ENCODE data around the gene ATG4A.

Gene ATG4A, protein sequence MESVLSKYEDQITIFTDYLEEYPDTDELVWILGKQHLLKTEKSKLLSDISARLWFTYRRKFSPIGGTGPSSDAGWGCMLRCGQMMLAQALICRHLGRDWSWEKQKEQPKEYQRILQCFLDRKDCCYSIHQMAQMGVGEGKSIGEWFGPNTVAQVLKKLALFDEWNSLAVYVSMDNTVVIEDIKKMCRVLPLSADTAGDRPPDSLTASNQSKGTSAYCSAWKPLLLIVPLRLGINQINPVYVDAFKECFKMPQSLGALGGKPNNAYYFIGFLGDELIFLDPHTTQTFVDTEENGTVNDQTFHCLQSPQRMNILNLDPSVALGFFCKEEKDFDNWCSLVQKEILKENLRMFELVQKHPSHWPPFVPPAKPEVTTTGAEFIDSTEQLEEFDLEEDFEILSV

GRCh38 chrX:108091264-108091877 is at the start of gene ATG4A, which contains the start of gene PSMD10:
ATG4A (plus strand) TSS chrX:108091778; CDS start chrX:108091827, 49 bp downstream.
PSMD10 (minus strand) TSS chrX:108091542; CDS start chrX:108091520, 22 bp downstream.
- peak; percentile 38 to 96 (median 88) for DNase-seq

- DNase-seq, result no peak
These were observed 46.9 kb upstream of the ATG4A start, which contains the start of gene VSIG1 for GRCh38 chrX:108044554-108045256. VSIG1 (plus strand) TSS chrX:108045065; CDS start chrX:108045131, 66 bp downstream.

GRCh38 chrX:108049649-108050048 is 41.9 kb upstream of the ATG4A start:
- DNase-seq, result no peak

GRCh38 chrX:108053218-108053617 is 38.4 kb upstream of the ATG4A start:
- no peak for DNase-seq

- no peak for DNase-seq
These were observed 36.0 kb upstream of the ATG4A start for GRCh38 chrX:108055546-108055945.

- no peak for DNase-seq
These were observed 31.8 kb upstream of the ATG4A start for GRCh38 chrX:108059801-108060200.

DNA sequence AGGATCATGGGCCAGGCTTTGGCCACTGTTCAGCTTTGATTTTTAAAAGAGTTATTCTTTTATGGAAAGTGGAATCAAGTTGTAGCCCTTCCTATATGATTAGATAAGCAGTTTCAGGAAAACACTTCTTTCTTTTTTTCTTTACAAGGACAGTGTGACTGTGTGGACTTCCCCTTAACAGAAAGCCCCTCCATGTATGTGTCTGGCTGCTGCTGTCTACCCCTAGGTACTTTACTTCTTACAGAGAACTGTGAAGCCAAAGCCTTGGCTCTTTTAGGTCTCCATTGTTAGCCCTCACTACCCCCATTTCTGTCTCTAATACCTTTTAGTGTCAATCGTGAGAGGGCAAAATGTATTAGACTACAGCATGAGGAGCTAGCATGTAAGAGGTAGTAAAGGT is 27.6 kb upstream of the ATG4A start:
- no peak for DNase-seq

GRCh38 chrX:108064613-108065012 is 27.0 kb upstream of the ATG4A start:
- DNase-seq, result no peak

DNA sequence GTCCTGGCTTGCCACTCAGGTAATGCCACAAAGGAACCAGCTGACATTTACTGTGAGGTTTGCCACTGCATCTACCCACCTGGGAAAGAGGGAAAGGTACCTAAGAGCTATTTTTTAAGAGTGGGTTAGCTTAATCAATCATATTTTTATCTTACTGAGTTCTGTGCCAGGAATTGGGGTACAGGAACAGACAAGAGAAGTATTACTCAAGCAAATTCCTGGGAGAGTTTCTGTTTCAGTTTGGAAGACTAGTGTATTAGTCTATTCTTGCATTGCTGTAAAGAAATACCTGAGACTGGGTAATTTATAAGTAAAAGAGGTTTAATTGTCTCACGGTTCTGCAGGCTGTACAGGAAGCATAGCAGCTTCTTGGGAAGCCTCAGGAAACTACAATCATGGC is 23.5 kb upstream of the ATG4A start:
- DNase-seq, result no peak

- DNase-seq, result no peak
These were observed 20.7 kb upstream of the ATG4A start for GRCh38 chrX:108070891-108071290.

GRCh38 chrX:108071578-108071977 is 20.0 kb upstream of the ATG4A start:
- no peak for DNase-seq

DNA sequence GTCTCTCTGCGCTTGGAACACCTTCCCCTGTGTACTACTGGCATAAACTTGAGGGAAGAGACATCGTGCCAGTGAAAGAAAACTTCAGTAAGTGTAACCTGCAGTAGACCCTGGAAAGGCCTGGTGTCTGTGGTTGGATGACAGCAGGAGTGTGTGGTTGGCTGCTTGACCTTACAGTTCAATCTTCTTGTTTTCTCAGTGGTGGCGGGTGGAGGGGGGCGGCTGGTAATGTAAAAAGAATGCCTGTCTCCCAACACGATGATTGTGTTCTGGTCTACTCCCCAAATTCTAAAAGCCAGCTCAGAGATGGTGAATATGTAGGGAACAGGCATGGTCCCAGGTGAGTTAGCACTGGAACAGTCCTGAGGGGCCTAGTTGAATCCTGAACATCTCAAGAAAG is 18.8 kb upstream of the ATG4A start:
- no peak for DNase-seq

GRCh38 chrX:108081110-108081509 is 10.5 kb upstream of the ATG4A start:
- no peak for DNase-seq

DNA sequence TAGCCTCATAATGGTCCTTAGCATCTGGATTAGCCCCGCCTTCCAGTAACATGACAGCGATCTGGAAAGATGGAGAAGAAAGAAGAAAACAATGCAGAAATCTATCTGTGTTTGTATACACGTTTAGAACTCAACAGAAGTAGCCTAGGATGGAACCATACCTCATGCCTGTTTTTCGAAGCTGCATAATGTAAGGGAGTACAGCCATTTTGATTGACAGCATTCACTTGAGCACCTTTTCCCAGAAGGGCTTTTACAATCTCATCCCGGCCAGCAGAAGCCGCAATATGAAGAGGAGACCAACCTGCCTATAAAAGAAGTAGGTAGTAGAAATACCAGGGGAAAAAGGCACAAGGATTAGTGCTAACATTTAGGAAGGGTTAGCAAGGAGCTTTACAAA is 3.8 kb upstream of the ATG4A start:
- DNase-seq, result no peak

GRCh38 chrX:108088511-108088910 is 3.1 kb upstream of the ATG4A start:
- no peak for DNase-seq

DNA sequence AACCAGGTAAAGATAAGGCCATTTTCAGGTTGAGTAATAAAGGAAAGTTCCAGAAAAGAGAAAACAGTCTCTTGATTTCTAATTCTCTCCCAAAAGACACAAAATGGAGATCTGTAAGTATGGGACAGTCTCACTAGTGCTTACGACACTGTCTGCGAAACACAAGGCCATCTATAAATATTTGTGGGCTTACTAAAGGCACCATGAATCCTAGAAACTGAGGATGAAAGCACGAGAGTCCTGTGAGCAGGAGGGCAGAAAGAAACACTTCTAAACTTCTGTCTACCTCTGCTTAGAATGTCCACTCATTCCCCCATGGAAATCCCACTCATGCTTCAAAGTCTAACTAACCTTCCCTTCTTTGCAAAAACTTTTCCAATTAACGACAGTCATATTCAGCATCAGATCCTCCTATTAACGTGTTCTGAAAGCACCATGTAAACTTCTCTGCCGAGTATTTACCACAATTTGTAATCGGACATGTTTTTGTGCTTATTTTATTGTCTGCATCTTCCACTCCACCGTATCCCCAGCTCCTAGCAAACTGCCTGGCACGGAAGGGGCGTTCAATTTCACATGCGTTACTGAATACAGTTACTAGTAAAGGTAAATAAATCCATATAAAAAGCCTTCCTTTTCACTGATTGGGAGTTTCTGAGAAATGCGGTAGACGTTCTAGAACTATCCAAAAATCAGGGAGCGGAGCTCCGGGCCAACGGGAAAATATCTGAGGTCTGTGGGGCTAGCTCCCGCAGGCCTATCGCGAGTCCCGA is 901 bp upstream of the ATG4A start:
- no peak for DNase-seq

DNA sequence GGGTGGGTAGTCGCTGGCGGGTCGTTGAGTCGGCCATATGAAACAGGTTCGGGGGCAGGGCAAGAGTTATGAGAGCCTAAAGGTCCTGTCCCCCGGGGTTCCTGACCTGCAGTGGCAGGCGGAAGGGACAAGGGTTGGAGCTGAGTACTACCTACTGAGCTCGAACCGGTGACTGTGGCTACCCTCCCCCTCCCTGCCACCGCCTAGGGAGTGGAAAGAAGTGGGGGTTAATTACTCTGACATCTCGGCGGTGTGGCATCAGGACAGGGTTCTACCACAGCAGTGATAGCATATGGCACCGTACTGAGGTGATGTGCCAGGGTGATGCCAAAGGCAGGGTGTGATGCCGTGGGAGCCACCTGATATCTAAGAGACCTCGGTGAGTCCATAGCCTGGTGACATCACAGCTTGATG is 307 bp downstream of the ATG4A start:
- DNase-seq, result peak in 12 of 56 donors; percentile 5 to 63 (median 36)

DNA sequence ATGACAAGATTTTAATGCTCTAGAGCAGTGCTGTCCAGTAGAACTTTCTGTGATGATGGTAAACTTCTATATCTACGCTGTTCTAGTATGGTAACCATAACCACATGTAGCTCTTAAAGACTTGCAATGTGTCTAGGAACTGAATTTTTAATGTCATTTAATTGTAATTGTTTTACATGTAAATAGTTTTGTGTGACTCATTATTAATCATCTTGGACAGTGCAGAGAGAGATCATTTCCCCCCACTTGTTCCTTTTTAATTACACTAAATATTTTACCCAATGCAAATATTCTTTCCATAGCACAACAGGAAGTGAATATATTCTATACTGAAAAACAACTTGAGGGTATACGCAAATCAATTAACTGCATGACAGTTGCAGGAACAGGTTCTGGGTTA is 5.8 kb downstream of the ATG4A start:
- DNase-seq, result no peak

GRCh38 chrX:108105473-108105872 is 13.9 kb downstream of the ATG4A start:
- DNase-seq, result no peak

GRCh38 chrX:108114541-108114940 is 23.0 kb downstream of the ATG4A start:
- DNase-seq, result no peak

GRCh38 chrX:108117988-108118387 is 26.4 kb downstream of the ATG4A start:
- DNase-seq, result no peak
